GM20000 (cell line): ENCODE results near the gene ECI1.

Source experiments
- DNase-seq: peaks from one replicate; pipeline ENCODE4 v3.0.0; 2012; ENCODE audit warnings: low spot score
- CTCF ChIP-seq: IDR thresholded peaks from 2 replicates; pipeline ENCODE4 v1.5.1; 2012; ENCODE audit warnings: mild to moderate bottlenecking, control low read depth; ENCODE audit errors: extremely low read depth, missing control alignments

ECI1 gene

GRCh38 chr16:2284797-2285576, 33.6 kb upstream of the ECI1 start:
- DNase-seq, result no peak
- TF ChIP-seq CTCF, result no peak

DNA sequence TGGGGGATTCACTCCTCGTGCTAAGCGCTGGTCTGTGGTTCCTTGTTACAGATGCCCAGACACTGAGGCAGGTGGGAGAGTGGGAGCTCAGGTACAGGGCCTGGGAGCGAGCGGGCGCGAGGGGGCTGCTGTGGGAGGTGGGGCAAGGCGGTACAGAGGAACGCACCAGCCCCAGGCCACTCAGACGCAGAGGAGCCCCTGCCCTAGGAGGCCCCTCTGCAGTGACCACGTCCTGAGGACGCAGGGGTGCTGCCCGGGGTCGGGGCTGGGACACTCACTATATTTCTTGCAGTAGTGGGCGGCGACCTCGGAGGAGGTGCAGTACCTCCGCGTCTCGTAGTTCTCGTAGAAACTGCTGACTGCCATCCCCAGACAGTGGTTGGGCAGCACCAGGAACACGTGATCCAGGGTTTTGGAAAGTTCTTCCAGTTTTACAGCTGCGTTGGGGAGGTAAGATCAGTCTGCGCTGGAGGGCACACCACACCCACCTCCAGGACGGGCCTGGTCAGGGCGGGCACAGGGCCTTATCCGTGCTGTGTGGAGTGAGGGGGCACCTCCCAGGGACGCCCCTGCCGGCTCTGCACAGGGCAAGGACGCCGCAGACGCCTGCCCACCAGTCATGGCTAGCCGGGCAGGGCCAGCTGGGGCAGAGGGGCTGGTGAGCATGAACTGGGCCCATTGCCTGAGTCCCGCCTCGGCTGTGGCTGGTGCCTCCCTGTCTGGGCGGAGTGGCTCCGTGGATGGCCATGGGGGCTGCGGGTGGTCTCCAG, 32.8 kb upstream of the ECI1 start:
- DNase-seq, result no peak
- TF ChIP-seq CTCF, result no peak

- no peak for DNase-seq
- no peak for TF ChIP-seq CTCF
These were observed 31.6 kb upstream of the ECI1 start for GRCh38 chr16:2282866-2283555.

DNA sequence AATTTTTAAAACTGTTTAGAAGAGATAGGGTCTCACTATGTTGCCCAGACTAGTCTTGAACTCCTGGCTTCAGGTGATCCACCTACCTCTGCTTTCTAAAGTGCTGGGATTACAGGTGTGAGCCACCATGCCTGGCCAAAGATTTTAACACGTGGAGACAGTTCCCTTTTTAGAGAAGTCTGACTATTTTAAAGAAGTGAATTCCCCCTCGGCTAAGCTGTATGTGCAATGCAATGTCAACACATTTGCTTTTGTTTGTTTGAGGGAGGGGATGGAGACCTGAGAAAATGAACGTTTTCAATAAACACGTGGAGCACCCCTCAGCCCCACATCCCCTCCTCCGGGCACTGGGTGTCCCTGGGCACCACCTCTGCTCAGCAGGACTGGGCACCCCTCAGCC, 30.9 kb upstream of the ECI1 start:
- no peak for DNase-seq
- no peak for TF ChIP-seq CTCF

GRCh38 chr16:2280981-2281542, 29.7 kb upstream of the ECI1 start:
- no peak for DNase-seq
- TF ChIP-seq CTCF, result no peak

DNA sequence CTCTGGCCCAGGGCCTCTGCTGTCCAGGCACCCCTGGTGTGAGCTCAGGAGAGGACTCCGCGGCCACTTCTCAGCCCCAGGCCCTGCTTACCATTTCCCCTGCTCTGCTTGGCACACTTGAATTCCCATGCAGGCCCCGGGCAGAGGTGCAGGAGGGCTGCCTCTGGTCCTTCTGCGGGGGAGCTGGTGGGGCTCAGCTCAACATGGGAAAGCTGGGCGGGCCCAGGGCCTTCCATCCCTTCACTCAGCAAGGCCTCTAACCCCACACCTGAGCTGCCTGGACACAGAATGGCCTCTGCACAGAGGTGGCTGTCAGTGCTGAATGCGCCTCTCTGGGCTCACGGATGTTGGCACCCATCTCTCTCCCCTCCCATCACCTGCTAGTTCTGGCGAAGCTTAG, 29.1 kb upstream of the ECI1 start:
- no peak for DNase-seq
- no peak for TF ChIP-seq CTCF
